Bronchial epithelial cell (primary cell): Measurements from ENCODE around the gene SMIM23. TPM values are rescaled to one million over a fixed set of nuclear protein-coding genes. Genes with fewer than 3 reads are reported as not detected.

Source experiments
- DNase-seq: peaks from one replicate; pipeline ENCODE4 v3.0.0-alpha.2; 2010; ENCODE audit warnings: low read depth
- FAIRE-seq: peaks from 2 replicates; lab custom pipeline; 2011; peaks lifted over from hg19 to GRCh38; lab: Jason Lieb, UNC
- H3K27me3 ChIP-seq: 2 replicates; pipeline ENCODE4 v1.5.1; 2011; ENCODE audit warnings: low read length; ENCODE audit not compliant: control insufficient read depth, insufficient read depth
- H3K36me3 ChIP-seq: 2 replicates; pipeline ENCODE4 v1.5.1; 2011; ENCODE audit warnings: low read length; ENCODE audit not compliant: control insufficient read depth, insufficient read depth
- H3K4me3 ChIP-seq: 2 replicates; pipeline ENCODE4 v1.5.1; 2011; ENCODE audit warnings: mild to moderate bottlenecking, low read depth, low read length, control low read depth
- total RNA-seq: library from RNA; depleted of rRNA; stranded (reverse); fragments of >200 nt; gene quantifications from 2 replicates; pipeline ENCODE4 v1.2.1, GENCODE V29; 2014
- TF ChIP-seq, protein P1 (sequence below): IDR thresholded peaks from 2 replicates; pipeline ENCODE4 v1.5.1; 2011; ENCODE audit warnings: mild to moderate bottlenecking, moderate library complexity, low read length, control low read depth, inconsistent platforms; ENCODE audit not compliant: insufficient read depth, severe bottlenecking

SMIM23 gene
- total RNA-seq, 1 donor from 2014 or later, result not detected

- no peak overlapping the region for H3K4me3 ChIP-seq
- no peak for FAIRE-seq
- no peaks in the 10 kb centered on the region for H3K36me3 ChIP-seq
- TF ChIP-seq, protein P1, sequence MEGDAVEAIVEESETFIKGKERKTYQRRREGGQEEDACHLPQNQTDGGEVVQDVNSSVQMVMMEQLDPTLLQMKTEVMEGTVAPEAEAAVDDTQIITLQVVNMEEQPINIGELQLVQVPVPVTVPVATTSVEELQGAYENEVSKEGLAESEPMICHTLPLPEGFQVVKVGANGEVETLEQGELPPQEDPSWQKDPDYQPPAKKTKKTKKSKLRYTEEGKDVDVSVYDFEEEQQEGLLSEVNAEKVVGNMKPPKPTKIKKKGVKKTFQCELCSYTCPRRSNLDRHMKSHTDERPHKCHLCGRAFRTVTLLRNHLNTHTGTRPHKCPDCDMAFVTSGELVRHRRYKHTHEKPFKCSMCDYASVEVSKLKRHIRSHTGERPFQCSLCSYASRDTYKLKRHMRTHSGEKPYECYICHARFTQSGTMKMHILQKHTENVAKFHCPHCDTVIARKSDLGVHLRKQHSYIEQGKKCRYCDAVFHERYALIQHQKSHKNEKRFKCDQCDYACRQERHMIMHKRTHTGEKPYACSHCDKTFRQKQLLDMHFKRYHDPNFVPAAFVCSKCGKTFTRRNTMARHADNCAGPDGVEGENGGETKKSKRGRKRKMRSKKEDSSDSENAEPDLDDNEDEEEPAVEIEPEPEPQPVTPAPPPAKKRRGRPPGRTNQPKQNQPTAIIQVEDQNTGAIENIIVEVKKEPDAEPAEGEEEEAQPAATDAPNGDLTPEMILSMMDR, result no peak
- DNase-seq, result peak; percentile 72
- H3K27me3 ChIP-seq, result peaks cover 9% of the 10 kb centered on the region
Measured at GRCh38 chr5:171806976-171807747, 21.5 kb downstream of the SMIM23 start.

DNA sequence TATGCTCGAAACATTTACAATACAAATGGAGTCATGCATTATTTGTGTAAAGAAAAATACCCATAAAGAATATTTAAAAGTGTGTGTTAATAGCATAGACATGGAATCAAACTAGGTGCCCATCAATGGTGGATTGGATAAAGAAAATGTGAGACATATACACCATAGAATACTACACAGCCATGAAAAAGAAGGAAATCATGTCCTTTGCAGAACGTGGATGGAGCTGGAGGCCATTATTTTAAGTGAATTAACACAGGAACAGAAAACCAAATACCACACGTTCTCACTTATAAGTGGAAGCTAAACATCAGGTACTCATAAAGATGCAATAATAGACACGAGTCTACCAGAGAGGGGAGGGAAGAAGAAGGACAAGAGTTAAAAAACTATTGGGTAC, 22.8 kb downstream of the SMIM23 start:
- Histone ChIP-seq H3K4me3 (no peak overlapping the region), H3K36me3 (no peaks in the 10 kb centered on the region), H3K27me3 (peaks cover 9% of the 10 kb centered on the region)
- TF ChIP-seq, protein P1, result no peak
- no peak for FAIRE-seq
- DNase-seq, result no peak

DNA sequence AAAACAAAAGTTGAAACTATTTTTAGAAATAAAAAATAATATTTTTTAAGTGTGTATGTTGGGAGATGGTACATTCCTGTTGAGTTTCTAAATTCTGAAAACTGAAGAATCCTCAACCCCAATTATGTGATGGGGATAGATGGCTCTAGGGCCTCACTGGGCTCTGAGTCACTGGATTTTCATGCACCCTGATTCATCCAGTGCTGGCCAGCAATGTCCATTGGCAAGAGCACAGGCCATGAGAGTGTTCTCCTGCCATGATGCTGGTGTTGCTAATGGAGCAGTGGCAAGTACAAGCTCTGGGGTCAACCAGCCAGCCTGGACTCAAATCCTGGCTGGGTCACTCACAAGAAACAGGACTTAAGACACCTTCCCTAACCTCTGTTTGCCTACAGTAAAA, 23.3 kb downstream of the SMIM23 start:
- peaks cover 9% of the 10 kb centered on the region for H3K27me3 ChIP-seq
- FAIRE-seq, result no peak
- H3K4me3 ChIP-seq, result no peak overlapping the region
- H3K36me3 ChIP-seq, result no peaks in the 10 kb centered on the region
- peak; percentile 33 for DNase-seq
- TF ChIP-seq, protein P1, result no peak

- TF ChIP-seq, protein P1, result no peak
- no peaks in the 10 kb centered on the region for H3K36me3 ChIP-seq
- H3K4me3 ChIP-seq, result no peak overlapping the region
- H3K27me3 ChIP-seq, result peaks cover 9% of the 10 kb centered on the region
- DNase-seq (no peak), FAIRE-seq (no peak)
Measured at GRCh38 chr5:171810227-171810626, 24.6 kb downstream of the SMIM23 start.

GRCh38 chr5:171813270-171813669, 27.7 kb downstream of the SMIM23 start:
- DNase-seq, result no peak
- Histone ChIP-seq H3K36me3 (no peaks in the 10 kb centered on the region), H3K4me3 (no peak overlapping the region), H3K27me3 (peaks cover 5% of the 10 kb centered on the region)
- TF ChIP-seq, protein P1, result no peak
- no peak for FAIRE-seq
